Activated T-helper 2 cell treated with anti-CD3 and anti-CD28 coated beads, Interferon-gamma antibody, Interleukin-2, Interleukin-4, amounts not matched to agents 10 μg/mL and 5 μg/mL and 100 μg/mL, durations not matched to agents 14 hours and 24 hours and 36 hours (primary cell): ENCODE data around the gene CDK1. TPM values are rescaled to one million over a fixed set of nuclear protein-coding genes. Genes with fewer than 3 reads are reported as not detected.

Source experiments
- DNase-seq: peaks from one replicate; pipeline ENCODE4 v3.0.0; 2021; ENCODE audit warnings: low spot score
- H3K27ac Mint-ChIP-seq: one replicate; pipeline ENCODE4 v1.8.0; 2021; ENCODE audit warnings: mixed read lengths
- H3K27me3 Mint-ChIP-seq: one replicate; pipeline ENCODE4 v1.8.0; 2021; ENCODE audit warnings: low read depth, mixed read lengths
- H3K36me3 Mint-ChIP-seq: one replicate; pipeline ENCODE4 v1.8.0; 2021; ENCODE audit warnings: low read depth, mixed read lengths
- H3K4me1 Mint-ChIP-seq: one replicate; pipeline ENCODE4 v1.8.0; 2021; ENCODE audit warnings: low read depth, mixed read lengths
- H3K4me3 Mint-ChIP-seq: one replicate; pipeline ENCODE4 v1.8.0; 2021; ENCODE audit warnings: low read depth, mild to moderate bottlenecking, moderate library complexity, mixed read lengths
- H3K9me3 Mint-ChIP-seq: one replicate; pipeline ENCODE4 v1.8.0; 2021; ENCODE audit warnings: mixed read lengths
- intact Hi-C: fragments of 100-400 bp; cut with micrococcal nuclease; formaldehyde crosslinking; loops from one replicate; pipeline ENCODE4 v1.15.1; 2023
- total RNA-seq: library from RNA; stranded (reverse); gene quantifications from 2 replicates; pipeline ENCODE4 v1.2.3, GENCODE V29; 2022

Gene CDK1
- 89.1 and 91.4 TPM in 2 replicates for total RNA-seq

- Mint-ChIP-seq H3K27me3 (no peaks in the 10 kb centered on the region), H3K4me3 (peak within 1 kb of the TSS; percentile 100), H3K36me3 (peaks cover 34% of the 10 kb centered on the region), H3K9me3 (no peaks in the 10 kb centered on the region), H3K4me1 (peaks cover 38% of the 10 kb centered on the region), H3K27ac (peak within 1 kb of the TSS; percentile 98)
- peak; percentile 98 for DNase-seq
- intact Hi-C loops, result loop anchor here (1.0 to 10.0 kb wide), 5 partner anchors 46 to 894 kb away; partner anchors contain the start of gene RHOBTB1
These were observed at the start of gene CDK1 for GRCh38 chr10:60778214-60778970. Gene CDK1 (plus strand): TSS chr10:60778478. CDS start chr10:60780166, 1,688 bp downstream.

GRCh38 chr10:60729106-60729505 lies 49.2 kb upstream of the CDK1 start:
- Mint-ChIP-seq H3K27ac (no peak overlapping the region), H3K36me3 (peaks cover 2% of the 10 kb centered on the region), H3K4me3 (no peak overlapping the region), H3K4me1 (peaks cover 55% of the 10 kb centered on the region), H3K9me3 (peaks cover 3% of the 10 kb centered on the region), H3K27me3 (peaks cover 3% of the 10 kb centered on the region)
- no peak for DNase-seq
- intact Hi-C loops, result loop anchor here (2.0 to 5.0 kb wide), 3 partner anchors 14 to 847 kb away; no protein-coding TSS in a partner anchor

GRCh38 chr10:60731134-60731885 lies 47.0 kb upstream of the CDK1 start:
- peak; percentile 23 for DNase-seq
- Mint-ChIP-seq H3K9me3 (no peaks in the 10 kb centered on the region), H3K27me3 (peaks cover 4% of the 10 kb centered on the region), H3K36me3 (no peaks in the 10 kb centered on the region), H3K4me1 (peaks cover 50% of the 10 kb centered on the region), H3K27ac (peak overlapping the region; percentile 26), H3K4me3 (peak overlapping the region; percentile 77)
- intact Hi-C loops, result loop anchor here (1.0 to 5.0 kb wide), 2 partner anchors 555 to 1911 kb away; no protein-coding TSS in a partner anchor

- H3K36me3 Mint-ChIP-seq, result no peaks in the 10 kb centered on the region
- intact Hi-C loops, result loop anchor here (1.0 to 5.0 kb wide), 2 partner anchors 46 to 1910 kb away; partner anchors contain the start of gene CDK1
- H3K4me1 Mint-ChIP-seq, result peaks cover 40% of the 10 kb centered on the region
- peak; percentile 18 for DNase-seq
- peak overlapping the region; percentile 77 for H3K4me3 Mint-ChIP-seq
- peak overlapping the region; percentile 10 for H3K27ac Mint-ChIP-seq
- peaks cover 4% of the 10 kb centered on the region for H3K27me3 Mint-ChIP-seq
- no peaks in the 10 kb centered on the region for H3K9me3 Mint-ChIP-seq
These were observed 46.0 kb upstream of the CDK1 start for GRCh38 chr10:60732198-60732806.

GRCh38 chr10:60732807-60733516 lies 45.3 kb upstream of the CDK1 start:
- H3K36me3 Mint-ChIP-seq, result no peaks in the 10 kb centered on the region
- peaks cover 34% of the 10 kb centered on the region for H3K4me1 Mint-ChIP-seq
- DNase-seq, result no peak
- H3K9me3 Mint-ChIP-seq, result no peaks in the 10 kb centered on the region
- H3K4me3 Mint-ChIP-seq, result peak overlapping the region; percentile 77
- H3K27ac Mint-ChIP-seq, result peak overlapping the region; percentile 10
- H3K27me3 Mint-ChIP-seq, result peaks cover 4% of the 10 kb centered on the region
- intact Hi-C loops, result loop anchor here (1.0 to 5.0 kb wide), 3 partner anchors 45 to 1909 kb away; partner anchors contain the start of gene CDK1

- intact Hi-C loops, result loop anchor here (1.0 to 5.0 kb wide), 2 partner anchors 495 to 1909 kb away; no protein-coding TSS in a partner anchor
- Mint-ChIP-seq H3K27ac (no peak overlapping the region), H3K9me3 (no peaks in the 10 kb centered on the region), H3K36me3 (no peaks in the 10 kb centered on the region), H3K4me3 (no peak overlapping the region), H3K4me1 (peaks cover 31% of the 10 kb centered on the region), H3K27me3 (peaks cover 4% of the 10 kb centered on the region)
- DNase-seq, result peak; percentile 28
These were observed 44.8 kb upstream of the CDK1 start for GRCh38 chr10:60733517-60733822.

GRCh38 chr10:60733826-60734225 lies 44.5 kb upstream of the CDK1 start:
- no peaks in the 10 kb centered on the region for H3K9me3 Mint-ChIP-seq
- H3K4me1 Mint-ChIP-seq, result peaks cover 28% of the 10 kb centered on the region
- intact Hi-C loops, result loop anchor here (1.0 to 5.0 kb wide), 2 partner anchors 496 to 1908 kb away; no protein-coding TSS in a partner anchor
- no peaks in the 10 kb centered on the region for H3K36me3 Mint-ChIP-seq
- H3K27ac Mint-ChIP-seq, result no peak overlapping the region
- no peak for DNase-seq
- H3K4me3 Mint-ChIP-seq, result no peak overlapping the region
- H3K27me3 Mint-ChIP-seq, result peaks cover 5% of the 10 kb centered on the region

- H3K27me3 Mint-ChIP-seq, result peaks cover 9% of the 10 kb centered on the region
- H3K27ac Mint-ChIP-seq, result no peak overlapping the region
- no peak for DNase-seq
- no peaks in the 10 kb centered on the region for H3K9me3 Mint-ChIP-seq
- intact Hi-C loops, result loop anchor here (5.0 kb wide), 1 partner anchor 1908 kb away; no protein-coding TSS in a partner anchor
- peaks cover 24% of the 10 kb centered on the region for H3K4me1 Mint-ChIP-seq
- H3K4me3 Mint-ChIP-seq, result no peak overlapping the region
- H3K36me3 Mint-ChIP-seq, result no peaks in the 10 kb centered on the region
These were observed 44.1 kb upstream of the CDK1 start for GRCh38 chr10:60734226-60734625.

- Mint-ChIP-seq H3K36me3 (no peaks in the 10 kb centered on the region), H3K27me3 (peaks cover 11% of the 10 kb centered on the region)
These were observed 43.0 kb upstream of the CDK1 start for GRCh38 chr10:60735244-60735643.

GRCh38 chr10:60737242-60737641 lies 41.0 kb upstream of the CDK1 start:
- Mint-ChIP-seq H3K27ac (no peak overlapping the region), H3K9me3 (no peaks in the 10 kb centered on the region), H3K4me3 (no peak overlapping the region), H3K4me1 (peaks cover 4% of the 10 kb centered on the region), H3K27me3 (peaks cover 17% of the 10 kb centered on the region), H3K36me3 (no peaks in the 10 kb centered on the region)
- intact Hi-C loops, result no loop called here
- DNase-seq, result no peak

More at GRCh38 chr10:60735244-60735643, 43.0 kb upstream of the CDK1 start:
- Mint-ChIP-seq H3K9me3 (no peaks in the 10 kb centered on the region), H3K27ac (no peak overlapping the region), H3K4me1 (peaks cover 16% of the 10 kb centered on the region), H3K4me3 (no peak overlapping the region)
- intact Hi-C loops, result no loop called here
- DNase-seq, result no peak

- DNase-seq, result no peak
- Mint-ChIP-seq H3K9me3 (no peaks in the 10 kb centered on the region), H3K27me3 (peaks cover 18% of the 10 kb centered on the region), H3K27ac (no peak overlapping the region), H3K36me3 (no peaks in the 10 kb centered on the region), H3K4me1 (peaks cover 6% of the 10 kb centered on the region), H3K4me3 (no peak overlapping the region)
- intact Hi-C loops, result no loop called here
These were observed 38.7 kb upstream of the CDK1 start for GRCh38 chr10:60739558-60739957.

GRCh38 chr10:60742512-60742911 lies 35.8 kb upstream of the CDK1 start:
- DNase-seq, result no peak
- peaks cover 20% of the 10 kb centered on the region for H3K27me3 Mint-ChIP-seq
- intact Hi-C loops, result no loop called here
- H3K27ac Mint-ChIP-seq, result no peak overlapping the region
- H3K4me1 Mint-ChIP-seq, result peaks cover 6% of the 10 kb centered on the region
- H3K9me3 Mint-ChIP-seq, result no peaks in the 10 kb centered on the region
- H3K36me3 Mint-ChIP-seq, result no peaks in the 10 kb centered on the region
- H3K4me3 Mint-ChIP-seq, result no peak overlapping the region
